Posterior cingulate gyrus (tissue), 11 donors: Measurements from ENCODE around the gene ZNF441.
A peak's percentile ranks its signal among the peaks of the same experiment; 100 is the strongest.

ENCODE experiments used
- DNase-seq, 10 donors: peaks; one replicate each; pipeline versions ENCODE4 v3.0.0 to v3.0.0-alpha.2; 2020 to 2021; ENCODE audit warnings: mixed read lengths in 3 of 10
- intact Hi-C: fragments of 100-400 bp; cut with DNase I; formaldehyde crosslinking; loops from one replicate; pipeline ENCODE4 v1.15.1; 2023

The ZNF441 gene

GRCh38 chr19:11766597-11767591, at the start of gene ZNF441:
TSS of gene ZNF441 (plus strand) at chr19:11767000. CDS start at chr19:11767194, 194 bp downstream.
- intact Hi-C loops: loop anchor here (1.0 to 2.0 kb wide), 2 partner anchors 28 to 170 kb away; partner anchors contain the start of gene ZNF627
- DNase-seq: peak; percentile 95 to 100 (median 98)

- no peak for DNase-seq
- intact Hi-C loops: no loop called here
These were observed 45.1 kb upstream of the ZNF441 start for GRCh38 chr19:11721681-11722080.

GRCh38 chr19:11722414-11722813, 44.4 kb upstream of the ZNF441 start:
- intact Hi-C loops: no loop called here
- no peak for DNase-seq

GRCh38 chr19:11729586-11729985, 37.2 kb upstream of the ZNF441 start:
- intact Hi-C loops: no loop called here
- no peak for DNase-seq

GRCh38 chr19:11735375-11735774, 31.4 kb upstream of the ZNF441 start:
- no peak for DNase-seq
- intact Hi-C loops: no loop called here

- intact Hi-C loops: no loop called here
- DNase-seq: no peak
These were observed 30.1 kb upstream of the ZNF441 start for GRCh38 chr19:11736696-11737095.

GRCh38 chr19:11737964-11738745, 28.6 kb upstream of the ZNF441 start:
- intact Hi-C loops: no loop called here

GRCh38 chr19:11738746-11739620, 27.8 kb upstream of the ZNF441 start, which contains the start of gene ZNF823:
TSS of gene ZNF823 (minus strand) at chr19:11738946. CDS start at chr19:11738819, 127 bp downstream.
- intact Hi-C loops: loop anchor here (1.0 kb wide), 1 partner anchor 28 kb away; no protein-coding TSS in a partner anchor
- DNase-seq: peak; percentile 95 to 100 (median 98)

More at GRCh38 chr19:11737964-11738745, 28.6 kb upstream of the ZNF441 start:
- peak in 6 of 10 donors; percentile 3 to 86 (median 17) for DNase-seq

- no peak for DNase-seq
These were observed 20.9 kb upstream of the ZNF441 start for GRCh38 chr19:11745869-11746268.

GRCh38 chr19:11747277-11747676, 19.5 kb upstream of the ZNF441 start:
- no peak for DNase-seq

More at GRCh38 chr19:11745869-11746268, 20.9 kb upstream of the ZNF441 start:
- intact Hi-C loops: no loop called here

GRCh38 chr19:11749751-11750150, 17.0 kb upstream of the ZNF441 start:
- intact Hi-C loops: no loop called here

More at GRCh38 chr19:11747277-11747676, 19.5 kb upstream of the ZNF441 start:
- intact Hi-C loops: no loop called here

GRCh38 chr19:11752244-11752736, 14.5 kb upstream of the ZNF441 start:
- intact Hi-C loops: no loop called here
- DNase-seq: no peak

More at GRCh38 chr19:11749751-11750150, 17.0 kb upstream of the ZNF441 start:
- DNase-seq: no peak

- intact Hi-C loops: no loop called here
- DNase-seq: no peak
These were observed 12.1 kb upstream of the ZNF441 start for GRCh38 chr19:11754663-11755062.

- intact Hi-C loops: no loop called here
- no peak for DNase-seq
These were observed 9.8 kb upstream of the ZNF441 start for GRCh38 chr19:11756965-11757364.

GRCh38 chr19:11759805-11760204, 7.0 kb upstream of the ZNF441 start:
- intact Hi-C loops: no loop called here
- DNase-seq: no peak

- intact Hi-C loops: no loop called here
- DNase-seq: no peak
These were observed 3.7 kb upstream of the ZNF441 start for GRCh38 chr19:11763117-11763516.

GRCh38 chr19:11763611-11764010, 3.2 kb upstream of the ZNF441 start:
- intact Hi-C loops: no loop called here
- DNase-seq: no peak

- DNase-seq: peak in 7 of 10 donors; percentile 8 to 78 (median 13)
- intact Hi-C loops: loop anchor here (1.0 to 2.0 kb wide), 2 partner anchors 28 to 171 kb away; partner anchors contain the start of gene ZNF627
These were observed 883 bp downstream of the ZNF441 start for GRCh38 chr19:11767633-11768133.

GRCh38 chr19:11769995-11770394, 3.2 kb downstream of the ZNF441 start:
- intact Hi-C loops: no loop called here
- no peak for DNase-seq
